Neural progenitor cell (in vitro differentiated cells): Measurements from ENCODE around the gene LMNB1.

Experiments
- EZH2 ChIP-seq: fragments of 200-600 bp; sonication (generic); IDR thresholded peaks from 2 replicates; pipeline ENCODE4 v1.6.1; 2017; ENCODE audit warnings: antibody characterized with exemption, mild to moderate bottlenecking, moderate library complexity
- EZH2phosphoT487 ChIP-seq: fragments of 200-600 bp; sonication (generic); IDR thresholded peaks from 2 replicates; pipeline ENCODE4 v1.6.1; 2017; ENCODE audit warnings: antibody characterized with exemption
- TF ChIP-seq, protein P1 (sequence below): fragments of 200-600 bp; sonication (generic); IDR thresholded peaks from 2 replicates; pipeline ENCODE4 v1.5.1; 2017; ENCODE audit warnings: antibody characterized with exemption, mild to moderate bottlenecking

DNA sequence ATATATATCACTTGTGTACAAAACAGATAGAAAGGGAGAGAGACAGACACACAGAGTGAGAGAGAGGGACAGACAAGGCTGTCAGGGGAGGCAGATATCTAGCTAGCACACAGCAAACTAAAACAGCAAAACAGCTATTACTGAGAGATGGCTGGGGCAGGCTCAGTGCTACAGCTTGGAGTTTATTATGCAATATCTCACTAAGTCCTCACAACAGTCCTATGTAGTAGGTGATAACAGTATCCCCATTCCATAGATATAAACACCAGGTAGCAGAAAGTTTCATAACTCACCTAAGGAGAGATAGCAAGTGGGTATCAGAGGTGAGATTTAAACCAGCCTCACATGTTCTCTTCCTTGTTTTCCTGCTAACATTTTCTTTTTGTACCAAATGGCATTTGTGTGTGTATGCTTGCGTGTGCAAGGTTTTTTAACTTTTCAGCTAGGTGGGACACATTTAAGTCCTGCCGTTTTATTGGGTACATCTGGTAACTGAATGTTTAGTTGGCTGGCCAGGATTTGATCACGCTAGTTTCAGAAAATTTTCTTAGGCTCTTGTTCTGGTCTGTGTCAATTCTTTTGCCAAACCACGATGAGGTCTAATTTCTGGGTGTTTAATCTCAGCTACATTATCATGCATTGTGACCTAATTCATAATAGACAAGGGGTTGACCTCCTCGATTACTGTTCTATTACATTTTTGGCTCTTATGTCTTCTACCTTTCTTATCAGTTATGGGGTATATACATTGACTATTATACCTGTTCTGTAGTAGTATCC lies 105.1 kb downstream of the LMNB1 start:
- TF ChIP-seq EZH2: no peak
- TF ChIP-seq, protein P1, sequence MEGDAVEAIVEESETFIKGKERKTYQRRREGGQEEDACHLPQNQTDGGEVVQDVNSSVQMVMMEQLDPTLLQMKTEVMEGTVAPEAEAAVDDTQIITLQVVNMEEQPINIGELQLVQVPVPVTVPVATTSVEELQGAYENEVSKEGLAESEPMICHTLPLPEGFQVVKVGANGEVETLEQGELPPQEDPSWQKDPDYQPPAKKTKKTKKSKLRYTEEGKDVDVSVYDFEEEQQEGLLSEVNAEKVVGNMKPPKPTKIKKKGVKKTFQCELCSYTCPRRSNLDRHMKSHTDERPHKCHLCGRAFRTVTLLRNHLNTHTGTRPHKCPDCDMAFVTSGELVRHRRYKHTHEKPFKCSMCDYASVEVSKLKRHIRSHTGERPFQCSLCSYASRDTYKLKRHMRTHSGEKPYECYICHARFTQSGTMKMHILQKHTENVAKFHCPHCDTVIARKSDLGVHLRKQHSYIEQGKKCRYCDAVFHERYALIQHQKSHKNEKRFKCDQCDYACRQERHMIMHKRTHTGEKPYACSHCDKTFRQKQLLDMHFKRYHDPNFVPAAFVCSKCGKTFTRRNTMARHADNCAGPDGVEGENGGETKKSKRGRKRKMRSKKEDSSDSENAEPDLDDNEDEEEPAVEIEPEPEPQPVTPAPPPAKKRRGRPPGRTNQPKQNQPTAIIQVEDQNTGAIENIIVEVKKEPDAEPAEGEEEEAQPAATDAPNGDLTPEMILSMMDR: no peak
- TF ChIP-seq EZH2phosphoT487: no peak
